T47D (cell line): ENCODE measurements around the gene RNPEPL1.

Experiments used
- DNase-seq, 2 experiments: peaks; one replicate each; pipeline versions ENCODE4 v3.0.0 to v3.0.0-alpha.2; 2011 to 2012; ENCODE audit warnings: low read depth in 1 of 2, low spot score in 1 of 2
- JUND ChIP-seq: IDR thresholded peaks from 2 replicates; pipeline ENCODE4 v1.6.1; 2012; ENCODE audit warnings: low read depth
- in situ Hi-C: cut with HindIII; loops from 2 replicates; pipeline ENCODE4 v1.10.0; 2016; ENCODE audit warnings: low sequenced_read_pairs, low pct_unique_long_range_greater_than_20kb

The RNPEPL1 gene

GRCh38 chr2:240597054-240597418 lies 28.8 kb downstream of the RNPEPL1 start:
- no peak for TF ChIP-seq JUND
- DNase-seq, result no peak
- in situ Hi-C loops, result no loop called here

- in situ Hi-C loops, result no loop called here
- no peak for TF ChIP-seq JUND
- no peak for DNase-seq
These were observed 29.3 kb downstream of the RNPEPL1 start for GRCh38 chr2:240597419-240598181.

- no peak for TF ChIP-seq JUND
- in situ Hi-C loops, result no loop called here
- no peak for DNase-seq
These were observed 30.1 kb downstream of the RNPEPL1 start for GRCh38 chr2:240598311-240598911.

GRCh38 chr2:240599141-240599583 lies 30.9 kb downstream of the RNPEPL1 start:
- no peak for TF ChIP-seq JUND
- in situ Hi-C loops, result no loop called here

GRCh38 chr2:240600451-240600961 lies 32.2 kb downstream of the RNPEPL1 start:
- in situ Hi-C loops, result no loop called here
- no peak for TF ChIP-seq JUND
- no peak for DNase-seq

More at GRCh38 chr2:240599141-240599583, 30.9 kb downstream of the RNPEPL1 start:
- no peak for DNase-seq

GRCh38 chr2:240601061-240601830 lies 33.0 kb downstream of the RNPEPL1 start:
- TF ChIP-seq JUND, result no peak
- in situ Hi-C loops, result no loop called here
- no peak for DNase-seq

- TF ChIP-seq JUND, result no peak
- in situ Hi-C loops, result no loop called here
- no peak for DNase-seq
These were observed 33.5 kb downstream of the RNPEPL1 start for GRCh38 chr2:240601831-240602160.

- in situ Hi-C loops, result no loop called here
- DNase-seq, result no peak
- TF ChIP-seq JUND, result no peak
These were observed 34.2 kb downstream of the RNPEPL1 start for GRCh38 chr2:240602266-240603050.

- no peak for TF ChIP-seq JUND
- in situ Hi-C loops, result no loop called here
- no peak for DNase-seq
These were observed 35.0 kb downstream of the RNPEPL1 start for GRCh38 chr2:240603081-240603835.

GRCh38 chr2:240603846-240604245 lies 35.6 kb downstream of the RNPEPL1 start:
- no peak for DNase-seq
- in situ Hi-C loops, result no loop called here
- no peak for TF ChIP-seq JUND

- DNase-seq, result peak; percentile 55 to 60
These were observed 36.1 kb downstream of the RNPEPL1 start for GRCh38 chr2:240604291-240604938.

More at GRCh38 chr2:240604291-240604938, 36.1 kb downstream of the RNPEPL1 start:
- in situ Hi-C loops, result no loop called here
- no peak for TF ChIP-seq JUND
